ENCODE measurements around the gene UBR4. TPM values are rescaled to one million over a fixed set of nuclear protein-coding genes. Genes with fewer than 3 reads are reported as not detected.

UBR4 gene
- polyA plus RNA-seq, 3 donors from 2014 or later, result 1.5 to 23.7 (median 8.0) TPM

GRCh38 chr1:19109545-19109944, 100.5 kb downstream of the UBR4 start:
- Mint-ChIP-seq H3K9me3 (no peaks in the 10 kb centered on the region), H3K27me3 (ENCODE audit: low read depth in 3 of 3) (peaks cover 0 to 4% (median 3%) of the 10 kb centered on the region in 3 donors), H3K36me3 (peaks cover 10 to 79% (median 52%) of the 10 kb centered on the region in 3 donors), H3K27ac (no peak overlapping the region), H3K4me1 (no peaks in the 10 kb centered on the region), H3K4me3 (no peak overlapping the region)
- DNase-seq, result no peak

DNA sequence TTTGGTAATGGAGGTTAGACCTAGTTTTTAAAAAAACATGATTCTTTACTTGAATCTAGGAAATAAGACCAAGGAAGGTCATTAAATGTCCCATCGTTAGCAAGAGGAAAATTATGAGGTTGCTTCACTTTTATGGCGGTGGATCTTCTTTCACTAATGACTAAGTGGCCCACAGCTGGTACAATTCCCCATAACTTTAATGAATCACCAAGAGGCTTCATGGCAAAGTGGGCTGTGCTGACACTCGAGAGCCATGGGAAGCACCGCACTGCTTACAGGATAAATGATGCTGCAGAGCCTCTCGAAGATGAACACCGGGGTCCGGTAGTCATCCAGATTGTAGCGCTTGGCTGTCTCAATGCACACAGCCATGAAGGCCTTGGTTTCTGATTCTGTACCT, 108.8 kb downstream of the UBR4 start:
- Mint-ChIP-seq H3K4me1 (no peaks in the 10 kb centered on the region), H3K27me3 (ENCODE audit: low read depth in 3 of 3) (peaks cover 0 to 6% (median 0%) of the 10 kb centered on the region in 3 donors), H3K4me3 (no peak overlapping the region), H3K27ac (no peak overlapping the region), H3K9me3 (no peaks in the 10 kb centered on the region), H3K36me3 (peaks cover 13 to 85% (median 46%) of the 10 kb centered on the region in 3 donors)
- DNase-seq, result no peak

- Mint-ChIP-seq H3K4me3 (no peak overlapping the region), H3K9me3 (no peaks in the 10 kb centered on the region), H3K36me3 (peaks cover 20 to 86% (median 52%) of the 10 kb centered on the region in 3 donors), H3K27ac (no peak overlapping the region), H3K27me3 (ENCODE audit: low read depth in 3 of 3) (peaks cover 0 to 6% (median 0%) of the 10 kb centered on the region in 3 donors), H3K4me1 (no peaks in the 10 kb centered on the region)
- DNase-seq, result no peak
Observed at GRCh38 chr1:19100028-19100427, 110.0 kb downstream of the UBR4 start.

DNA sequence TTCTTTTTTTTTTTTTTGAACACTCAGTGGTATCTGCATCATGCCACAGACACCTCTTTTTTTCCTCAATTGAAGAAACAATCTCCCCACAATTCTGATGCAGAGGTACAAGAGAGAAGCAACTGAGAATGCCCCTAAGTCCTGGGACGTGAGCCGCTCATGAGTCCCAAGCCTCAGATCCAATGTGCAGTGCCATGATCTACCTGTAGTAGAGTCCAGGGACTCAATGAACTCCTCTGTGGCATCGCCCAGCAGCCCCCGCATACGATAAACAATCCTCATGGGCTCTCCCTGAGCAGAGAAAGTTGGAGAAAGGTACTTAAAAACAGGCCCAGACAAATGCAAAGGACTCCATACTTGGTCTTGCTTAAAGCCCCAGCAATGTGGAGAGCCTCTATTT, 113.1 kb downstream of the UBR4 start:
- Mint-ChIP-seq H3K27me3 (ENCODE audit: low read depth in 3 of 3) (peaks cover 0 to 4% (median 0%) of the 10 kb centered on the region in 3 donors), H3K27ac (no peak overlapping the region), H3K4me1 (no peaks in the 10 kb centered on the region), H3K36me3 (peaks cover 26 to 87% (median 55%) of the 10 kb centered on the region in 3 donors), H3K9me3 (no peaks in the 10 kb centered on the region), H3K4me3 (no peak overlapping the region)
- no peak for DNase-seq

GRCh38 chr1:19096036-19096833, 113.8 kb downstream of the UBR4 start:
- peaks cover 0 to 4% (median 0%) of the 10 kb centered on the region in 3 donors for H3K27me3 Mint-ChIP-seq (ENCODE audit: low read depth in 3 of 3)
- peaks cover 28 to 85% (median 58%) of the 10 kb centered on the region in 3 donors for H3K36me3 Mint-ChIP-seq
- H3K4me1 Mint-ChIP-seq, result no peaks in the 10 kb centered on the region
- no peaks in the 10 kb centered on the region for H3K9me3 Mint-ChIP-seq
- DNase-seq, result no peak
- H3K27ac Mint-ChIP-seq, result no peak overlapping the region
- no peak overlapping the region for H3K4me3 Mint-ChIP-seq

DNA sequence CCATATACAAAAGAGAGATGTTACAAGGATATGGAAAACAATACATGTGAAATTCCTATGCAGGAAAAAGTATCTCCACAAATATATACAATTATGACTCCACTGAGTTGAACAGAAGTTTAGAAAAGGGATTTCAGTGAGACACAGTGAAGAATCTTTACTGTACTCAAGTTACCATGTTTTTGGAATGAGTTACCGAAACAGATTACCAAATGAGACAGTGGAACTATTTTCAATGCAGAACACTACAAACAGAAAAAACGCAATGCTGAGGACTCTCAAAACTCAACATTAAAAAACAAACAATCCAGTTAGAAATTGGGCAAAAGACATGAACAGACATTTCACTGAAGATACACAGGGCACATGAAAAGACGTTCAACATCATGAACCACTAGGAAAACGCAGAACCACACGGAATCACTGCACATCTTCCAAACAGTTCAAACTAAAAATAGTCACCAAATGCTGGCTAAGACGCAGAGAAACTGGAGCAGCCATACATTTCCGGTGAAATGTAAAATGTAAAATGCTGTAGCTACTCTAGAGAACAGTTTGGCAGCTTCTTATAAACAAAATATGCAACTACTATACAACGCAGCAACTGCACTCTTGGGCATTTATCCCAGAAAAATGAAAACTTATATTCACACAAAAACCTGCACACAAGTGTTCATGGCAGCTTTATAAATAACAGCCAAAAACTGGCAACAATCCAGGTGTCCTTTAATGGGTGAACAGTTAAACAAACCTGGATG, 118.7 kb downstream of the UBR4 start:
- Mint-ChIP-seq H3K4me3 (no peak overlapping the region), H3K27ac (no peak overlapping the region), H3K9me3 (no peaks in the 10 kb centered on the region), H3K4me1 (no peaks in the 10 kb centered on the region), H3K27me3 (ENCODE audit: low read depth in 3 of 3) (peaks cover 0 to 1% (median 0%) of the 10 kb centered on the region in 3 donors), H3K36me3 (peaks cover 40 to 69% (median 47%) of the 10 kb centered on the region in 3 donors)
- no peak for DNase-seq

GRCh38 chr1:19089524-19089923, 120.5 kb downstream of the UBR4 start:
- Mint-ChIP-seq H3K4me3 (no peak overlapping the region), H3K9me3 (no peaks in the 10 kb centered on the region), H3K36me3 (peaks cover 28 to 63% (median 34%) of the 10 kb centered on the region in 3 donors), H3K27me3 (ENCODE audit: low read depth in 3 of 3) (peaks cover 0 to 1% (median 0%) of the 10 kb centered on the region in 3 donors), H3K27ac (peak overlapping the region in 1 of 6 donors; percentile 31), H3K4me1 (no peaks in the 10 kb centered on the region)
- DNase-seq, result no peak

DNA sequence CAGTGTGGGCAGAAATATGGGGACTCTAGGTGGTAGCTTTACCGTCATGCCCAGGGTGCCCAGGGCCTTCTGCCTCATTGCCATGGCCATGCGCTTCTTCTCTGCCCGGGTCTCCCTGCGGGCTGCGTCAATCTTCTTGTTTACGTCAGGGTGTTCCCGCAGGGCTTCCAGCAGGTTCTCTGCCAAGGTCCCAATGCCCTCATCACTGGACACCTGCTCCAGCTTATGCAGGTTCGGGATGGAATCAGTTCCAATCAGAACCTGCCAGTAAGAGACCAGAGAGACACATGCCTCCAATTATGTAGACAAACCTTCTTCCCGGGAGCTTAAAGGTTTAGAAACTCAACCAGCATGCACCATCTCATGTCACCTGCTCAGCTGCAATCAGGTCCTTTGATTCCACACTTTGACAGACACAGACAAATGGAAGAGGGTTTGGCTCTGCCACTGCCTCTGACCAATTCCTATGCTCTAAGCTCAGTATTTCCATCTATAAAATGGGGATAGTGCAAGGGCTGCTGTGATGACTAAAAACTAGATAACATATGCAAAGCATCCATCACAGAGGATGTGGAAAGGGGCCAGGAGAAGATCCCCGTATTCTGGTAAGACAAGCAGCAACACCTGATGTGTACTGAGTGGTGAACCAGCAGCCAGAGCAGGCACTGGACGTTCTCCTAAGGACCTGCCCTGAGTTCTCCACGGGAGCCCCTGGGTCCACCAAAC, 121.2 kb downstream of the UBR4 start:
- Mint-ChIP-seq H3K27ac (peak overlapping the region in 2 of 6 donors; percentile 31 to 76), H3K4me1 (no peaks in the 10 kb centered on the region), H3K27me3 (ENCODE audit: low read depth in 3 of 3) (peaks cover 0 to 1% (median 0%) of the 10 kb centered on the region in 3 donors), H3K9me3 (no peaks in the 10 kb centered on the region), H3K4me3 (no peak overlapping the region), H3K36me3 (peaks cover 28 to 64% (median 35%) of the 10 kb centered on the region in 3 donors)
- DNase-seq, result no peak

DNA sequence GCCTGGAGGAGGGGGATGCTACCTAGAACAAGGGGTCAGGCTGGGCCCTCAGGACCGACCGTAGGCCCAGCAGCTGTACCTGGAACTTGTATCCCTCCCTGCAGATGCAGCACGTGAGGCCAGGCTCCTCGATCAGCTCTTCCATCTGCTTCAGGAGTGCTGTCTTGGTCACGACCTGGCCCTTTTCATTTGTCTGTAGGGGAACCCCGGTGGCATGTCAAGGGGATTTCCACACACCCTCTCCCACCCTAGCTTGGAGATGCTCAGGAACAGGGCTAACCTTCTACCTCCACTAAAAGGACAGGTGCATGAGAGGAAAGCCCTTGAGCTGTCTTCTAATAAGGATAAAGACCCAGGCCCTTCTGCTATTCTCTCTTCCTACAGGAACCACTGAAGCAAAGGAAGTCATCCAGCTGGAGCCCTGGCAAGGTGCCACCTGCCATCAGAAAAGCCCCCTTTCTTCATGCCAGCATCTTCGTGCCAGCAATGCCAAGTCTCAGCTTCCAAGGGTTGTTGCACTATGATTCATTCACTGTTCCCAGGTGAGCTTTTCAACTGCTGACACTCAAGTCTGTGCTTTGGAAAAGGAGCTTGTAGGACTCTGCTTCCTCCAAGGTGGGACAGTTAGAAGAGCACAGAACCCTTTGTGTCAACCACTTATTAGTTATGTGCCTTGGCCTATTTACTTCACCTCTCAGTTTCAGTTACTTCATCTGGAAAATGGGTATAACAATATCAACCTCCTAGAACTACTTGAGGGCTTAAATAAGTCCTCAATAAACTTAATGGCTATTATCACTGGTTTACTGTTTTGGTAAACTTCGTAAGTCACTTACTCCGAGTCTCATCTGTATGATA, 122.1 kb downstream of the UBR4 start:
- H3K4me1 Mint-ChIP-seq, result no peaks in the 10 kb centered on the region
- no peaks in the 10 kb centered on the region for H3K9me3 Mint-ChIP-seq
- H3K27ac Mint-ChIP-seq, result peak overlapping the region in 1 of 6 donors; percentile 76
- peaks cover 0 to 6% (median 0%) of the 10 kb centered on the region in 3 donors for H3K27me3 Mint-ChIP-seq (ENCODE audit: low read depth in 3 of 3)
- no peak for DNase-seq
- H3K36me3 Mint-ChIP-seq, result peaks cover 28 to 61% (median 34%) of the 10 kb centered on the region in 3 donors
- H3K4me3 Mint-ChIP-seq, result no peak overlapping the region

DNA sequence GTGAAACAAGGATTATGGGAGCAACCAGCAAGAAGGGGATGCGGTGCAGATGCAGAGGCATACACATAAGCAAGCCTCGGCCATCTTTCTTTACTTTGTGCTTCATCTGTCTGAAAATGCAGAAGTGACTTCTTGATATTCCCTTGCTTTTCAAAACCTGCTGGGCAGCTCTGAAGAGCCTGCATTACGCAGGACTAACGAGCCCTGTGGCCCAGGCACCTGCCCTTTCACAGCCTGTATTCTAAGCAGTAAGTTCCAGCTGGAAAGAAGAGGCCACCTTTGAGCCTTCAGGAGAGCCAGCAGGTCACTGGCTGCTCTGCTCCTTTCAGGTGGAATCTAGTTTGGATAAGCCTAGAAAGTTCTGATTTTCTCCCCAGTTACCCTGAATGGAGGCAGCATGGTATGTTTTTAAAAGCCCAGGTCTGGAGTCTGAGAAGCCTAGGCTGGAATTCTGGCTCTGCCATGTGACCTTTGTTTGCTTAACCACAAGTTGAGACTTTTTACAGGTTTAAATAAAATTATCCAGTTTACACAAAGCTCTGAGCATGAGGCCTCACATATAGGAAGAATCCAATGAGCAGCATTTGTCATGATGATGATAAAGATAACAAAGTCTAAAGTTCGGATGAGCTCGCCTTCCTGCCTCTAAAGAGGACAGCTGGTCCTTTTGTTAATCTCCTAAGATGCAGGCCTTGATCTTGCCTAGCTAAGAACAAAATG, 122.9 kb downstream of the UBR4 start:
- H3K36me3 Mint-ChIP-seq, result peaks cover 32 to 60% (median 33%) of the 10 kb centered on the region in 3 donors
- no peaks in the 10 kb centered on the region for H3K9me3 Mint-ChIP-seq

DNA sequence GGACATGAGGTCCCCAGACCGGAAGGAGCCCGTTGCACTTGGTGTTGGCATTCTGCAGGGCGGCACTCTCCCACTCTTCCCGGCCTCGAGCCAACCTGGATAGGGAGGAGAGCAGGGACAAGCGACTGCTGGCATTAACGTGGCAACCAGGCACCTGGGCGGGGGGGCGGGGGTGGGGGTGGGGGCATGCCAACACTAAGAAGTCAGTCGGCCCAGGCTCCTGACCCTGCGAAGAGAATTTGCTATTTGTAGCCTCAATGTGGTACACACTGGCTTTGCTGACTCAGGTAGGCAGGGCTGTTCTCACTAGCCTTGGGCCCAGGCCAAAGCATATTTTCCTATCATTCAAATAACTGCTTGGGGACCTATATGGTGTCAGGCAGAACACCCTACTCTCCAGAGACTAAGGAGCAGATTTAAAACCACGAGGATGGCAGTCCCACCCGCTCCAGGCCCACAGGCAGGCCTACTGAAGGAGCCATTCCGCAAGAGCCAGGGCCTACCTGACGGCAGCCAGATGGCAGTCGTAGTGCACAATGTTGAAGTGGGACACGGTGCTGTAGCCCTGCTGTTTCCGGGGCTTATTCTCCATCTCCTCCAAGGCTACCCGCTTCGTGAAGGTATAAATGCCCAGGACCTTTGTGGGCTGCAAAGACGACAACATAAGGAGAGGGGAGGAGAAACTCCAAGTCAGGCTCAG, 123.7 kb downstream of the UBR4 start:
- H3K36me3 Mint-ChIP-seq, result peaks cover 37 to 62% (median 38%) of the 10 kb centered on the region in 3 donors
- H3K4me3 Mint-ChIP-seq, result no peak overlapping the region
- H3K4me1 Mint-ChIP-seq, result no peaks in the 10 kb centered on the region
- H3K9me3 Mint-ChIP-seq, result no peaks in the 10 kb centered on the region
- H3K27ac Mint-ChIP-seq, result no peak overlapping the region
- DNase-seq, result no peak
- peaks cover 0 to 6% (median 0%) of the 10 kb centered on the region in 3 donors for H3K27me3 Mint-ChIP-seq (ENCODE audit: low read depth in 3 of 3)

More for the DNA sequence above, 122.9 kb downstream of the UBR4 start:
- H3K4me1 Mint-ChIP-seq, result no peaks in the 10 kb centered on the region
- H3K4me3 Mint-ChIP-seq, result no peak overlapping the region
- H3K27ac Mint-ChIP-seq, result peak overlapping the region in 1 of 6 donors; percentile 34
- no peak for DNase-seq
- peaks cover 0 to 6% (median 0%) of the 10 kb centered on the region in 3 donors for H3K27me3 Mint-ChIP-seq (ENCODE audit: low read depth in 3 of 3)

DNA sequence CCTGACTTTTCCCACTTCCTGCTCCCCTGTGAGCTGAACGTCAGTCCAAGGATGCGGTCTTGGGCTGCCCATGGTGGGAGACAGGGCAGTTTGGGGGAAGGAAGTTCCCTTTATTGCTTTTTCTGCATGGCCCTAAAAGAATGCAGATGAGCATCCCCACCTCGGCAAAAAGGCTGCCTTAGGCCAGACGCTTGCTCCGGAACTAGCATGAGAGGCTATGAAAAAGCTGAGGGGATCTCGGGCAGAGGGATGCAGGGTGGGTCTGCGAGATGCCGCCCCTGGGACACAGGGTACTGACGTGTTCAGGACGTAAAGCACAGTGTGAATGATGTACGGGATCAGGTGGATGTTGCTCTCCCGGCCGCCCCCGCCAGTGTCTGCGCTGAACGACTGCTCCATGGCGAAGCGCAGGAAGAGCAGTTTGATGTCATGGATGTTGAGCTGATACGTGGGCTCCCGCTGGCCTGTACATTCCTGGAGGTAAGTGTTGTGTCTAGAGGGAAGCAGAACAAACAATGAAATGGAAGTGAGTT, 125.8 kb downstream of the UBR4 start:
- no peak overlapping the region for H3K4me3 Mint-ChIP-seq
- DNase-seq, result no peak
- H3K4me1 Mint-ChIP-seq, result no peaks in the 10 kb centered on the region
- H3K27ac Mint-ChIP-seq, result peak overlapping the region in 1 of 6 donors; percentile 2
- H3K27me3 Mint-ChIP-seq (ENCODE audit: low read depth in 3 of 3), result peaks cover 0 to 5% (median 0%) of the 10 kb centered on the region in 3 donors
- peaks cover 23 to 69% (median 36%) of the 10 kb centered on the region in 3 donors for H3K36me3 Mint-ChIP-seq
- H3K9me3 Mint-ChIP-seq, result no peaks in the 10 kb centered on the region
